Right lobe of liver (tissue), 4 donors: ENCODE data around the gene CYFIP2.

ENCODE experiments used
- CTCF ChIP-seq, 4 donors: fragments of 200-600 bp in 3 of 4; fragments of 450-650 bp in 1 of 4; IDR thresholded peaks; one replicate each; pipeline versions ENCODE4 v1.5.1 to v1.8.0; 2016 to 2022; ENCODE audit warnings: antibody characterized with exemption in 4 of 4, mild to moderate bottlenecking in 2 of 4
- POLR2A ChIP-seq: fragments of 450-650 bp; IDR thresholded peaks from one replicate; pipeline ENCODE4 v1.6.1; 2017; ENCODE audit warnings: antibody characterized with exemption, mild to moderate bottlenecking
- donor health status: DM: no; HTN: no; CAD: no.
- donor health status: DM: no; HTN: no; CAD: no.
- donor health status: DM: no; HTN: yes; CAD: no.

- no peak for TF ChIP-seq POLR2A
- no peak for TF ChIP-seq CTCF (IDR thresholded peaks at IDR 0.05)
Observed at GRCh38 chr5:157443041-157443549, 177.2 kb downstream of the CYFIP2 start.
